ENCODE data around the gene RAPGEF6.
A peak's percentile ranks its signal among the peaks of the same experiment; 100 is the strongest.
"Not testable (repeated sequence)": the region's sequence is repeated elsewhere in the genome, so short reads cannot be mapped to it uniquely, and the experiment has no call there.

The RAPGEF6 gene

GRCh38 chr5:131634996-131635683, at the start of gene RAPGEF6:
RAPGEF6 (minus strand) TSS chr5:131635229; CDS start chr5:131635030, 199 bp downstream.
- peak; percentile 98 for DNase-seq

- DNase-seq, result no peak
Measured at GRCh38 chr5:131684595-131684994, 49.6 kb upstream of the RAPGEF6 start.

GRCh38 chr5:131684051-131684450, 49.0 kb upstream of the RAPGEF6 start:
- DNase-seq, result no peak

GRCh38 chr5:131682826-131683225, 47.8 kb upstream of the RAPGEF6 start:
- no peak for DNase-seq

- DNase-seq, result no peak
Measured at GRCh38 chr5:131682175-131682574, 47.1 kb upstream of the RAPGEF6 start.

GRCh38 chr5:131679911-131680310, 44.9 kb upstream of the RAPGEF6 start:
- DNase-seq, result no peak

GRCh38 chr5:131678273-131678672, 43.2 kb upstream of the RAPGEF6 start:
- DNase-seq, result not testable (repeated sequence)

- DNase-seq, result no peak
Measured at GRCh38 chr5:131677115-131677514, 42.1 kb upstream of the RAPGEF6 start.

- no peak for DNase-seq
Measured at GRCh38 chr5:131672776-131673175, 37.7 kb upstream of the RAPGEF6 start.

GRCh38 chr5:131671994-131672655, 37.1 kb upstream of the RAPGEF6 start:
- no peak for DNase-seq

GRCh38 chr5:131671409-131671808, 36.4 kb upstream of the RAPGEF6 start:
- DNase-seq, result no peak

- DNase-seq, result no peak
Measured at GRCh38 chr5:131664929-131665328, 29.9 kb upstream of the RAPGEF6 start.

GRCh38 chr5:131661933-131662332, 26.9 kb upstream of the RAPGEF6 start:
- DNase-seq, result no peak

- no peak for DNase-seq
Measured at GRCh38 chr5:131659841-131660240, 24.8 kb upstream of the RAPGEF6 start.

- no peak for DNase-seq
Measured at GRCh38 chr5:131659290-131659689, 24.3 kb upstream of the RAPGEF6 start.

- DNase-seq, result no peak
Measured at GRCh38 chr5:131654776-131655175, 19.7 kb upstream of the RAPGEF6 start.

GRCh38 chr5:131654309-131654708, 19.3 kb upstream of the RAPGEF6 start:
- DNase-seq, result no peak

- DNase-seq, result no peak
Measured at GRCh38 chr5:131649161-131649560, 14.1 kb upstream of the RAPGEF6 start.

- no peak for DNase-seq
Measured at GRCh38 chr5:131647048-131647769, 12.2 kb upstream of the RAPGEF6 start.

GRCh38 chr5:131644822-131645221, 9.8 kb upstream of the RAPGEF6 start:
- DNase-seq, result no peak

GRCh38 chr5:131644370-131644769, 9.3 kb upstream of the RAPGEF6 start:
- no peak for DNase-seq

- DNase-seq, result no peak
Measured at GRCh38 chr5:131641494-131641893, 6.5 kb upstream of the RAPGEF6 start.

- DNase-seq, result no peak
Measured at GRCh38 chr5:131640043-131640856, 5.2 kb upstream of the RAPGEF6 start.
